Neutrophil (primary cell): ENCODE data around the gene FHOD3.

Experiments
- H3K27ac ChIP-seq: fragments of 200-600 bp; sonication (generic); 2 replicates; pipeline ENCODE4 v1.5.1; 2016; ENCODE audit warnings: mild to moderate bottlenecking, moderate library complexity
- H3K27me3 ChIP-seq: fragments of 200-600 bp; sonication (generic); 2 replicates; pipeline ENCODE4 v1.6.0; 2016; ENCODE audit warnings: mild to moderate bottlenecking
- H3K36me3 ChIP-seq: fragments of 200-600 bp; sonication (generic); 2 replicates; pipeline ENCODE4 v1.5.1; 2017
- H3K4me1 ChIP-seq, 2 experiments: fragments of 200-600 bp in 1 of 2; sonication (generic) in 1 of 2; 1 replicate in 1 of 2; 2 replicates in 1 of 2; pipeline versions ENCODE4 v1.5.1 to v1.6.1; 2013 to 2016; ENCODE audit warnings: low read depth in 1 of 2, low read length in 1 of 2, mild to moderate bottlenecking in 1 of 2, moderate library complexity in 1 of 2; ENCODE audit not compliant: control insufficient read depth in 1 of 2, insufficient read depth in 1 of 2
- H3K4me3 ChIP-seq, 2 experiments: fragments of 200-600 bp in 1 of 2; sonication (generic) in 1 of 2; 1 replicate in 1 of 2; 2 replicates in 1 of 2; pipeline ENCODE4 v1.5.1; 2013 to 2016; ENCODE audit warnings: low read depth in 1 of 2, low read length in 1 of 2, mild to moderate bottlenecking in 1 of 2, moderate library complexity in 1 of 2
- H3K9me3 ChIP-seq: fragments of 200-600 bp; sonication (generic); 2 replicates; pipeline ENCODE4 v1.5.1; 2016
- CTCF ChIP-seq: fragments of 200-600 bp; sonication (generic); IDR thresholded peaks from 2 replicates; pipeline ENCODE4 v1.5.1; 2016; ENCODE audit warnings: antibody characterized with exemption

FHOD3 gene

GRCh38 chr18:36560187-36560586 lies 262.7 kb downstream of the FHOD3 start:
- TF ChIP-seq CTCF: no peak
- H3K9me3 ChIP-seq: no peaks in the 10 kb centered on the region
- H3K27ac ChIP-seq: no peak overlapping the region
- H3K4me1 ChIP-seq: no peaks in the 10 kb centered on the region
- H3K27me3 ChIP-seq: no peaks in the 10 kb centered on the region
- no peak overlapping the region for H3K4me3 ChIP-seq
- no peaks in the 10 kb centered on the region for H3K36me3 ChIP-seq

GRCh38 chr18:36561046-36561445 lies 263.5 kb downstream of the FHOD3 start:
- no peak for TF ChIP-seq CTCF

GRCh38 chr18:36564841-36565240 lies 267.3 kb downstream of the FHOD3 start:
- Histone ChIP-seq H3K4me3 (no peak overlapping the region), H3K27me3 (peaks cover 4% of the 10 kb centered on the region)
- no peak for TF ChIP-seq CTCF

More at GRCh38 chr18:36561046-36561445, 263.5 kb downstream of the FHOD3 start:
- Histone ChIP-seq H3K9me3 (no peaks in the 10 kb centered on the region), H3K36me3 (no peaks in the 10 kb centered on the region), H3K4me3 (no peak overlapping the region), H3K27ac (no peak overlapping the region), H3K27me3 (no peaks in the 10 kb centered on the region), H3K4me1 (no peaks in the 10 kb centered on the region)

GRCh38 chr18:36567800-36568199 lies 270.3 kb downstream of the FHOD3 start:
- Histone ChIP-seq H3K27me3 (peaks cover 21% of the 10 kb centered on the region), H3K36me3 (no peaks in the 10 kb centered on the region), H3K27ac (no peak overlapping the region), H3K4me3 (no peak overlapping the region), H3K9me3 (no peaks in the 10 kb centered on the region), H3K4me1 (no peaks in the 10 kb centered on the region)
- TF ChIP-seq CTCF: no peak

More at GRCh38 chr18:36564841-36565240, 267.3 kb downstream of the FHOD3 start:
- Histone ChIP-seq H3K36me3 (no peaks in the 10 kb centered on the region), H3K9me3 (no peaks in the 10 kb centered on the region), H3K27ac (no peak overlapping the region), H3K4me1 (no peaks in the 10 kb centered on the region)

GRCh38 chr18:36568487-36568886 lies 271.0 kb downstream of the FHOD3 start:
- no peak overlapping the region for H3K4me3 ChIP-seq
- H3K27ac ChIP-seq: no peak overlapping the region
- no peaks in the 10 kb centered on the region for H3K9me3 ChIP-seq
- TF ChIP-seq CTCF: no peak
- no peaks in the 10 kb centered on the region for H3K36me3 ChIP-seq
- H3K27me3 ChIP-seq: peaks cover 21% of the 10 kb centered on the region
- no peaks in the 10 kb centered on the region for H3K4me1 ChIP-seq
